Chondrocyte (in vitro differentiated cells): ENCODE data around the gene SNRPN. TPM values are rescaled to one million over a fixed set of nuclear protein-coding genes. Genes with fewer than 3 reads are reported as not detected.
"Not testable (repeated sequence)": the region's sequence is repeated elsewhere in the genome, so short reads cannot be mapped to it uniquely, and the experiment has no call there.

Experiments
- DNase-seq: peaks from one replicate; pipeline ENCODE4 v3.0.0; 2021; ENCODE audit warnings: mixed read lengths, low spot score
- H3K27ac Mint-ChIP-seq: one replicate; pipeline ENCODE4 v1.8.0; 2021; ENCODE audit warnings: mild to moderate bottlenecking, moderate library complexity, mixed read lengths; ENCODE audit not compliant: unreplicated experiment
- H3K27me3 Mint-ChIP-seq: 2 replicates; pipeline ENCODE4 v1.8.0; 2021; ENCODE audit warnings: low read depth, mixed read lengths
- H3K36me3 Mint-ChIP-seq: 2 replicates; pipeline ENCODE4 v1.8.0; 2021; ENCODE audit warnings: low read depth, mixed read lengths
- H3K4me1 Mint-ChIP-seq: 2 replicates; pipeline ENCODE4 v1.8.0; 2021; ENCODE audit warnings: low read depth, mild to moderate bottlenecking, mixed read lengths
- H3K4me3 Mint-ChIP-seq: one replicate; pipeline ENCODE4 v1.8.0; 2021; ENCODE audit warnings: mild to moderate bottlenecking, moderate library complexity, mixed read lengths; ENCODE audit not compliant: unreplicated experiment
- H3K9me3 Mint-ChIP-seq: 2 replicates; pipeline ENCODE4 v1.8.0; 2021; ENCODE audit warnings: low read depth, mixed read lengths
- CTCF ChIP-seq: fragments of 200-600 bp; sonication (generic); IDR thresholded peaks from 2 replicates; pipeline ENCODE4 v1.5.0; 2021; ENCODE audit warnings: antibody characterized with exemption, mild to moderate bottlenecking, moderate library complexity
- total RNA-seq: library from RNA; stranded (reverse); gene quantifications from 3 replicates; pipeline ENCODE4 v1.2.1, GENCODE V29; 2021

SNRPN gene
- total RNA-seq, 1 donor from 2014 or later = 99.5 TPM

GRCh38 chr15:24924153-24924552, 30.6 kb upstream of the SNRPN start:
- Mint-ChIP-seq H3K9me3 (peaks cover 28% of the 10 kb centered on the region), H3K4me1 (no peaks in the 10 kb centered on the region), H3K4me3 (no peak overlapping the region), H3K36me3 (no peaks in the 10 kb centered on the region), H3K27ac (no peak overlapping the region), H3K27me3 (no peaks in the 10 kb centered on the region)
- DNase-seq = no peak
- no peak for TF ChIP-seq CTCF

- no peaks in the 10 kb centered on the region for H3K36me3 Mint-ChIP-seq
- H3K27me3 Mint-ChIP-seq = no peaks in the 10 kb centered on the region
- no peak for DNase-seq
- no peaks in the 10 kb centered on the region for H3K4me1 Mint-ChIP-seq
- no peak for TF ChIP-seq CTCF
- H3K9me3 Mint-ChIP-seq = peaks cover 29% of the 10 kb centered on the region
- no peak overlapping the region for H3K27ac Mint-ChIP-seq
- H3K4me3 Mint-ChIP-seq = no peak overlapping the region
These were observed 30.2 kb upstream of the SNRPN start for GRCh38 chr15:24924621-24925020.

GRCh38 chr15:24931874-24932732, 22.7 kb upstream of the SNRPN start:
- H3K36me3 Mint-ChIP-seq, H3K4me3 Mint-ChIP-seq, H3K4me1 Mint-ChIP-seq, DNase-seq, H3K27ac Mint-ChIP-seq, H3K27me3 Mint-ChIP-seq: not testable (repeated sequence)
- peaks cover 34% of the 10 kb centered on the region for H3K9me3 Mint-ChIP-seq

- no peak overlapping the region for H3K27ac Mint-ChIP-seq
- TF ChIP-seq CTCF = no peak
- peaks cover 2% of the 10 kb centered on the region for H3K36me3 Mint-ChIP-seq
- no peaks in the 10 kb centered on the region for H3K27me3 Mint-ChIP-seq
- H3K4me3 Mint-ChIP-seq = no peak overlapping the region
- H3K4me1 Mint-ChIP-seq = no peaks in the 10 kb centered on the region
- H3K9me3 Mint-ChIP-seq = peaks cover 33% of the 10 kb centered on the region
- no peak for DNase-seq
These were observed 21.1 kb upstream of the SNRPN start for GRCh38 chr15:24933716-24934115.

- not testable (repeated sequence) for H3K36me3 Mint-ChIP-seq
These were observed 16.6 kb upstream of the SNRPN start for GRCh38 chr15:24938224-24938623.

GRCh38 chr15:24940236-24940635, 14.6 kb upstream of the SNRPN start:
- no peaks in the 10 kb centered on the region for H3K27me3 Mint-ChIP-seq

More at GRCh38 chr15:24938224-24938623, 16.6 kb upstream of the SNRPN start:
- not testable (repeated sequence) for H3K4me1 Mint-ChIP-seq, DNase-seq, H3K4me3 Mint-ChIP-seq, H3K27ac Mint-ChIP-seq, H3K27me3 Mint-ChIP-seq
- peaks cover 23% of the 10 kb centered on the region for H3K9me3 Mint-ChIP-seq

More at GRCh38 chr15:24940236-24940635, 14.6 kb upstream of the SNRPN start:
- H3K9me3 Mint-ChIP-seq = peaks cover 19% of the 10 kb centered on the region
- peaks cover 8% of the 10 kb centered on the region for H3K4me1 Mint-ChIP-seq
- TF ChIP-seq CTCF = no peak
- peaks cover under 1% of the 10 kb centered on the region for H3K36me3 Mint-ChIP-seq
- no peak overlapping the region for H3K4me3 Mint-ChIP-seq
- H3K27ac Mint-ChIP-seq = no peak overlapping the region
- no peak for DNase-seq
